Common myeloid progenitor, CD34-positive (primary cell): Measurements from ENCODE around the gene KNG1.

Experiments
- CTCF ChIA-PET: fragments of 350-600 bp; sonication (Branson Sonifier 250); formaldehyde crosslinking; loops from one replicate; lab custom pipeline; 2021; ENCODE audit warnings: antibody characterized with exemption; lab: Charles Lee
- POLR2A ChIA-PET: fragments of 350-600 bp; sonication (Branson Sonifier 250); formaldehyde crosslinking; loops from one replicate; lab custom pipeline; 2021; ENCODE audit warnings: antibody characterized with exemption; lab: Charles Lee
- DNase-seq, 3 donors: peaks; one replicate each; pipeline versions ENCODE4 v3.0.0 to v3.0.0-alpha.2; 2013
- H3K27ac ChIP-seq, 2 experiments: 1 replicate in 1 of 2; 2 replicates in 1 of 2; pipeline ENCODE4 v1.7.0; 2013; ENCODE audit warnings: inconsistent platforms in 2 of 2, low read length in 2 of 2, mild to moderate bottlenecking in 2 of 2, low read depth in 1 of 2, moderate library complexity in 1 of 2; ENCODE audit not compliant: severe bottlenecking in 2 of 2, insufficient read depth in 1 of 2, poor library complexity in 1 of 2
- H3K27me3 ChIP-seq, 5 experiments: replicated peaks in 2 of 5; 1 replicate in 3 of 5; 2 replicates in 2 of 5; pipeline versions ENCODE4 v1.6.1 to v1.7.0; 2013; ENCODE audit warnings: low read length in 4 of 5, mild to moderate bottlenecking in 2 of 5, moderate library complexity in 2 of 5, inconsistent platforms in 1 of 5; ENCODE audit not compliant: insufficient read depth in 5 of 5, control insufficient read depth in 4 of 5
- H3K36me3 ChIP-seq, 4 experiments: 1 replicate in 2 of 4; 2 replicates in 2 of 4; pipeline versions ENCODE4 v1.6.1 to v1.7.0; 2013; ENCODE audit warnings: low read length in 3 of 4, control low read depth in 1 of 4, mild to moderate bottlenecking in 1 of 4; ENCODE audit not compliant: control insufficient read depth in 4 of 4, insufficient read depth in 4 of 4
- H3K4me1 ChIP-seq, 4 experiments: 1 replicate in 3 of 4; 2 replicates in 1 of 4; pipeline versions ENCODE4 v1.6.1 to v1.7.1; 2013; ENCODE audit warnings: low read length in 3 of 4, mild to moderate bottlenecking in 3 of 4, control low read depth in 1 of 4, inconsistent platforms in 1 of 4, moderate library complexity in 1 of 4; ENCODE audit not compliant: control insufficient read depth in 4 of 4, insufficient read depth in 4 of 4; ENCODE audit errors: control extremely low read depth in 1 of 4
- H3K4me3 ChIP-seq, 7 experiments: 1 replicate in 4 of 7; 2 replicates in 3 of 7; pipeline versions ENCODE4 v1.5.1 to v1.7.0; 2013; ENCODE audit warnings: mild to moderate bottlenecking in 7 of 7, low read length in 6 of 7, moderate library complexity in 6 of 7, inconsistent platforms in 2 of 7, low read depth in 2 of 7, control low read depth in 1 of 7; ENCODE audit not compliant: insufficient read depth in 4 of 7, control insufficient read depth in 1 of 7; ENCODE audit errors: extremely low read depth in 1 of 7
- H3K9me3 ChIP-seq, 5 experiments: 1 replicate in 4 of 5; 2 replicates in 1 of 5; pipeline versions ENCODE4 v1.6.1 to v1.7.1; 2013; ENCODE audit warnings: low read length in 4 of 5, mild to moderate bottlenecking in 2 of 5, inconsistent platforms in 1 of 5, low read depth in 1 of 5, moderate library complexity in 1 of 5; ENCODE audit not compliant: control insufficient read depth in 4 of 5, insufficient read depth in 2 of 5; ENCODE audit errors: control extremely low read depth in 1 of 5
- WGBS: methylation state at CpG from one replicate; pipeline ENCODE4 v1.1.5; 2013; ENCODE audit not compliant: insufficient coverage; 5-methylcytosine and 5-hydroxymethylcytosine counted together

KNG1 gene

GRCh38 chr3:186787642-186788481, 70.7 kb downstream of the KNG1 start:
- Histone ChIP-seq H3K36me3 (peaks cover 30 to 80% (median 59%) of the 10 kb centered on the region in 4 experiments), H3K4me3 (peak overlapping the region in 1 of 7 experiments; percentile 48), H3K27ac (no peak overlapping the region), H3K9me3 (no peaks in the 10 kb centered on the region), H3K27me3 (no peaks in the 10 kb centered on the region), H3K4me1 (peaks cover 18 to 32% (median 27%) of the 10 kb centered on the region in 4 experiments)
- POLR2A ChIA-PET: no interaction called here
- DNase-seq: no peak
- 96% methylated on average over 12 of the region's 15 CpGs for WGBS
- CTCF ChIA-PET: interaction anchor here (0.6 to 1.2 kb wide), 2 partner anchors 34 to 66 kb away, joined by 4 read pairs; no protein-coding TSS in a partner anchor

- no peaks in the 10 kb centered on the region for H3K9me3 ChIP-seq
- no peak overlapping the region for H3K4me3 ChIP-seq
- CTCF ChIA-PET: interaction anchor here (0.6 to 1.2 kb wide), 2 partner anchors 33 to 67 kb away, joined by 4 read pairs; no protein-coding TSS in a partner anchor
- H3K27ac ChIP-seq: no peak overlapping the region
- WGBS: 82% methylated on average over 11 of the region's 13 CpGs
- H3K36me3 ChIP-seq: peaks cover 30 to 82% (median 62%) of the 10 kb centered on the region in 4 experiments
- no peaks in the 10 kb centered on the region for H3K27me3 ChIP-seq
- POLR2A ChIA-PET: no interaction called here
- DNase-seq: no peak
- peaks cover 18 to 32% (median 26%) of the 10 kb centered on the region in 4 experiments for H3K4me1 ChIP-seq
These were observed 71.6 kb downstream of the KNG1 start for GRCh38 chr3:186788482-186789370.

- POLR2A ChIA-PET: no interaction called here
- DNase-seq: peak in 1 of 3 donors; percentile 18
- CTCF ChIA-PET: interaction anchor here (1.6 kb wide), 1 partner anchor 19 kb away, joined by 3 read pairs; no protein-coding TSS in a partner anchor
- Histone ChIP-seq H3K4me1 (peaks cover 15 to 30% (median 22%) of the 10 kb centered on the region in 4 experiments), H3K27ac (no peak overlapping the region), H3K4me3 (no peak overlapping the region), H3K9me3 (no peaks in the 10 kb centered on the region), H3K36me3 (peaks cover 30 to 84% (median 62%) of the 10 kb centered on the region in 4 experiments), H3K27me3 (no peaks in the 10 kb centered on the region)
- 60% methylated on average over 1 of the region's 4 CpGs for WGBS
These were observed 72.5 kb downstream of the KNG1 start for GRCh38 chr3:186789554-186790260.

GRCh38 chr3:186790261-186790981, 73.3 kb downstream of the KNG1 start:
- CTCF ChIA-PET: interaction anchor here (1.6 kb wide), 1 partner anchor 18 kb away, joined by 3 read pairs; no protein-coding TSS in a partner anchor
- Histone ChIP-seq H3K9me3 (no peaks in the 10 kb centered on the region), H3K4me1 (peaks cover 8 to 23% (median 15%) of the 10 kb centered on the region in 4 experiments), H3K4me3 (no peak overlapping the region), H3K27ac (no peak overlapping the region), H3K36me3 (peaks cover 22 to 79% (median 58%) of the 10 kb centered on the region in 4 experiments), H3K27me3 (no peaks in the 10 kb centered on the region)
- no peak for DNase-seq
- POLR2A ChIA-PET: no interaction called here
- 92% methylated on average over 6 of the region's 8 CpGs for WGBS
